ENCODE measurements around the gene TTLL13.

GRCh38 chr15:90225504-90226234 lies 23.7 kb upstream of the TTLL13 start:
- TF ChIP-seq CEBPB (IDR thresholded peaks at IDR 0.05; ENCODE audit: low read depth, low read length) (no peak), SMC3 (IDR thresholded peaks at IDR 0.05; ENCODE audit: low read depth, low read length) (no peak), RFX5 (IDR thresholded peaks at IDR 0.05; ENCODE audit: low read depth, low read length) (no peak), CTCF (conservative IDR thresholded peaks at IDR 0.05; ENCODE audit: low read depth, low read length) (no peak)

All from IMR-90 (cell line).